ENCODE results near the gene DNAJC21. TPM values are rescaled to one million over a fixed set of nuclear protein-coding genes. Genes with fewer than 3 reads are reported as not detected.

Gene DNAJC21
- total and polyA plus RNA-seq, 2 of the 4 experiments (the other 2 are of a cell fraction): 8.8 to 12.7 TPM

DNA sequence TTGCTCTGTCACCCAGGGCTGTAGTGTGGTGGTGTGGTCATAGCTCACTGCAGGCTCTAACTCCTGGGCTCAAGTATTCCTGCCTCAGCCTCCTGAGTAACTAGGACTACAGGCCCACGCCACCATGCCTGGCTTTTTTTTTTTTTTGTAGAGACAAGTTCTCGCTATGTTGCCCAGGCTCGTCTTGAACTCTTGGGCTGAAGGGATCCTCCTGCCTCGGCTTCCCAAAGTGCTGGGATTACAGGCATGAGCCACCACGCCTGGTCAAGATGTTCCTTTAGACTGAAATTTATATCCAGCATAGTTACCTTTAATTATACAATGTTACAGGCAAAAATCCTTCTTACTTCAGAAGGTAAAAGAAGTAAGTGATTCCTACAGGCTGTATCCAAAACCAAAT lies 1.6 kb upstream of the DNAJC21 start:
- TF ChIP-seq RCOR1 (IDR thresholded peaks at IDR 0.05; ENCODE audit: insufficient replicate concordance, low read length) (no peak), MXI1 (IDR thresholded peaks at IDR 0.05; ENCODE audit: borderline replicate concordance, low read depth, low read length) (no peak), RFX5 (IDR thresholded peaks at IDR 0.05; ENCODE audit: low read depth, low read length) (no peak), CHD1 (IDR thresholded peaks at IDR 0.05; ENCODE audit: low read depth, low read length) (no peak), RAD21 (IDR thresholded peaks at IDR 0.05; ENCODE audit: low read length) (no peak), MAZ (IDR thresholded peaks at IDR 0.05; ENCODE audit: borderline replicate concordance, low read depth, low read length) (no peak), NFE2L2 (IDR thresholded peaks at IDR 0.05; ENCODE audit: low read depth, low read length) (no peak), POLR2A (IDR thresholded peaks at IDR 0.05; ENCODE audit: low read depth, low read length) (no peak), SMC3 (IDR thresholded peaks at IDR 0.05; ENCODE audit: low read depth, low read length) (no peak), CEBPB (IDR thresholded peaks at IDR 0.05; ENCODE audit: low read depth, low read length) (no peak), BHLHE40 (IDR thresholded peaks at IDR 0.05; ENCODE audit: low read depth, low read length) (no peak), MAFK (IDR thresholded peaks at IDR 0.05; ENCODE audit: low read depth, low read length) (no peak), FOS (IDR thresholded peaks at IDR 0.05; ENCODE audit: low read depth, low read length) (no peak)
- TF ChIP-seq, protein P1, sequence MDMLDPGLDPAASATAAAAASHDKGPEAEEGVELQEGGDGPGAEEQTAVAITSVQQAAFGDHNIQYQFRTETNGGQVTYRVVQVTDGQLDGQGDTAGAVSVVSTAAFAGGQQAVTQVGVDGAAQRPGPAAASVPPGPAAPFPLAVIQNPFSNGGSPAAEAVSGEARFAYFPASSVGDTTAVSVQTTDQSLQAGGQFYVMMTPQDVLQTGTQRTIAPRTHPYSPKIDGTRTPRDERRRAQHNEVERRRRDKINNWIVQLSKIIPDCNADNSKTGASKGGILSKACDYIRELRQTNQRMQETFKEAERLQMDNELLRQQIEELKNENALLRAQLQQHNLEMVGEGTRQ (IDR thresholded peaks at IDR 0.05; ENCODE audit: low read depth, low read length): no peak
- TF ChIP-seq, protein P2, sequence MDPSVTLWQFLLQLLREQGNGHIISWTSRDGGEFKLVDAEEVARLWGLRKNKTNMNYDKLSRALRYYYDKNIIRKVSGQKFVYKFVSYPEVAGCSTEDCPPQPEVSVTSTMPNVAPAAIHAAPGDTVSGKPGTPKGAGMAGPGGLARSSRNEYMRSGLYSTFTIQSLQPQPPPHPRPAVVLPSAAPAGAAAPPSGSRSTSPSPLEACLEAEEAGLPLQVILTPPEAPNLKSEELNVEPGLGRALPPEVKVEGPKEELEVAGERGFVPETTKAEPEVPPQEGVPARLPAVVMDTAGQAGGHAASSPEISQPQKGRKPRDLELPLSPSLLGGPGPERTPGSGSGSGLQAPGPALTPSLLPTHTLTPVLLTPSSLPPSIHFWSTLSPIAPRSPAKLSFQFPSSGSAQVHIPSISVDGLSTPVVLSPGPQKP (IDR thresholded peaks at IDR 0.05; ENCODE audit: borderline replicate concordance, low read depth, low read length): no peak
- TF ChIP-seq, protein P3, sequence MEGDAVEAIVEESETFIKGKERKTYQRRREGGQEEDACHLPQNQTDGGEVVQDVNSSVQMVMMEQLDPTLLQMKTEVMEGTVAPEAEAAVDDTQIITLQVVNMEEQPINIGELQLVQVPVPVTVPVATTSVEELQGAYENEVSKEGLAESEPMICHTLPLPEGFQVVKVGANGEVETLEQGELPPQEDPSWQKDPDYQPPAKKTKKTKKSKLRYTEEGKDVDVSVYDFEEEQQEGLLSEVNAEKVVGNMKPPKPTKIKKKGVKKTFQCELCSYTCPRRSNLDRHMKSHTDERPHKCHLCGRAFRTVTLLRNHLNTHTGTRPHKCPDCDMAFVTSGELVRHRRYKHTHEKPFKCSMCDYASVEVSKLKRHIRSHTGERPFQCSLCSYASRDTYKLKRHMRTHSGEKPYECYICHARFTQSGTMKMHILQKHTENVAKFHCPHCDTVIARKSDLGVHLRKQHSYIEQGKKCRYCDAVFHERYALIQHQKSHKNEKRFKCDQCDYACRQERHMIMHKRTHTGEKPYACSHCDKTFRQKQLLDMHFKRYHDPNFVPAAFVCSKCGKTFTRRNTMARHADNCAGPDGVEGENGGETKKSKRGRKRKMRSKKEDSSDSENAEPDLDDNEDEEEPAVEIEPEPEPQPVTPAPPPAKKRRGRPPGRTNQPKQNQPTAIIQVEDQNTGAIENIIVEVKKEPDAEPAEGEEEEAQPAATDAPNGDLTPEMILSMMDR (conservative IDR thresholded peaks at IDR 0.05; ENCODE audit: low read depth, low read length): no peak
- no peak overlapping the region for H2BK15ac ChIP-seq (ENCODE audit: low read depth, low read length)
- peaks cover 6% of the 10 kb centered on the region for H3K9me1 ChIP-seq (ENCODE audit: insufficient read depth, low read length)
- H4K91ac ChIP-seq (ENCODE audit: insufficient read depth, low read depth, low read length): no peak overlapping the region
- no peak overlapping the region for H3K56ac ChIP-seq (ENCODE audit: extremely low read depth, insufficient read depth, low read length)
- no peak overlapping the region for H3K14ac ChIP-seq (replicated peaks; ENCODE audit: low read depth, low read length)
- H3K27me3 ChIP-seq (ENCODE audit: control insufficient read depth, insufficient read depth, low read length): no peaks in the 10 kb centered on the region
- dilution Hi-C loops (cut with HindIII; ENCODE audit: low sequenced_read_pairs, unreplicated experiment) (no loop called here), in situ Hi-C loops (cut with MboI; ENCODE audit: low sequenced_read_pairs) (no loop called here), intact Hi-C loops (cut with micrococcal nuclease) (no loop called here)
- H3K18ac ChIP-seq (ENCODE audit: low read depth, low read length): no peak overlapping the region
- no peak overlapping the region for H3K4me3 ChIP-seq (ENCODE audit: insufficient read depth, low read depth, low read length)
- ATAC-seq (ENCODE audit: low read depth): no peak
- WGBS, 2 experiments (ENCODE audit: extremely low coverage in 2 of 2, insufficient read length in 1 of 2): no CpG with 5 or more reads among the region's 5 CpGs
- no TSS peak for BruUV-seq (replicated peaks)
- H3K4me2 ChIP-seq (ENCODE audit: low read depth, low read length): no peak overlapping the region
- H4K8ac ChIP-seq (ENCODE audit: low read depth in 2 of 2, low read length in 2 of 2): no peak overlapping the region
- CTCF ChIA-PET: no interaction called here
- H3K36me3 ChIP-seq (ENCODE audit: control insufficient read depth, insufficient read depth, low read length): peaks cover 7% of the 10 kb centered on the region
- no peaks in the 10 kb centered on the region for H3K9me3 ChIP-seq (ENCODE audit: control insufficient read depth, insufficient read depth, low read length)
- POLR2A ChIA-PET (ENCODE audit: unreplicated experiment): no interaction called here
- H2AK5ac ChIP-seq (ENCODE audit: low read depth, low read length): no peak overlapping the region
- H2BK120ac ChIP-seq (ENCODE audit: low read depth, low read length): no peak overlapping the region
- no peak overlapping the region for H2AFZ ChIP-seq (replicated peaks; ENCODE audit: low read length, poor library complexity)
- H3K27ac ChIP-seq (ENCODE audit: insufficient read depth, low read length): no peak overlapping the region
- H2BK20ac ChIP-seq (ENCODE audit: low read depth, low read length): no peak overlapping the region
- H3K23ac ChIP-seq (ENCODE audit: low read depth, low read length): no peak overlapping the region
- peaks cover 10% of the 10 kb centered on the region for H3K4me1 ChIP-seq (ENCODE audit: control insufficient read depth, insufficient read depth, low read length)
- H2AK9ac ChIP-seq (replicated peaks; ENCODE audit: low read depth, low read length, poor library complexity): no peak overlapping the region
- no peak for DNase-seq
- peaks cover 10 to 43% of the 10 kb centered on the region in 2 experiments for H3K79me1 ChIP-seq (ENCODE audit: low read depth in 1 of 2, low read length in 2 of 2)
- H2BK5ac ChIP-seq (ENCODE audit: low read depth, low read length, poor library complexity, severe bottlenecking): no peak overlapping the region
- H3K4ac ChIP-seq (ENCODE audit: low read depth, low read length): no peak overlapping the region
- H3K9ac ChIP-seq (ENCODE audit: low read depth, low read length): no peak overlapping the region
- peaks cover 13% of the 10 kb centered on the region for H4K20me1 ChIP-seq (ENCODE audit: insufficient read depth, low read length)
- H4K5ac ChIP-seq (ENCODE audit: low read depth, low read length): no peak overlapping the region

Measured in IMR-90 (cell line).